ENCODE results near the gene SLC35F3. TPM values are rescaled to one million over a fixed set of nuclear protein-coding genes. Genes with fewer than 3 reads are reported as not detected.

The SLC35F3 gene
- polyA plus RNA-seq, 1 of the 3 experiments (the other 2 are of a cell fraction), result 0.87 TPM

DNA sequence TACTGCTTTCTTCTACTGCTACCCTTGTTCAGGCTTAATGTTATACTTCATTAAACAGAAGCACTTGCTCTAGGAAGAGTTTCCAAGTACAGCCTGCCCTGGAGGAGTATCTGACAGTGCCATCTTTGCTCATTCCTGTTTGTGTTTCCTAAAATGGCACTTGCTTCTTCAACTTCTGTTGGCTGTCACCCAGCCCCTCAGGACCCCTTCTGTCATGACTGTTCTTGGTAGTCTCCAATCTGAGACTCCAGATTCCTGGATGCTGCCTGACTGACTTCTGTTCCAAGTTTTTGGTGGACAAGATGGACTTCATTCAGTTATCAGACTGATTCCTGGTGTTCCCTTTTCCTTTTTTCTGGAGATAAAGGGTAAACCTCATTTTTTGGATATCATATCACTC is 104.1 kb downstream of the SLC35F3 start:
- H3K36me3 ChIP-seq (replicated peaks in 1 of 2; ENCODE audit: control insufficient read depth in 1 of 2, insufficient read depth in 2 of 2, low read length in 1 of 2), result no peaks in the 10 kb centered on the region
- H2AFZ ChIP-seq (ENCODE audit: low read depth), result no peak overlapping the region
- no peak for TF ChIP-seq USF2 (IDR thresholded peaks at IDR 0.05; ENCODE audit: borderline replicate concordance, low read depth, low read length)
- TF ChIP-seq SMC3 (IDR thresholded peaks at IDR 0.05; ENCODE audit: low read depth, low read length), result no peak
- no peak for TF ChIP-seq FOSL2 (IDR thresholded peaks at IDR 0.05; ENCODE audit: borderline replicate concordance, low read depth)
- TF ChIP-seq MXI1 (IDR thresholded peaks at IDR 0.05; ENCODE audit: low read depth, low read length), result no peak
- TF ChIP-seq RCOR1 (IDR thresholded peaks at IDR 0.05; ENCODE audit: low read length), result no peak
- H3K9ac ChIP-seq, result no peak overlapping the region
- H3K27ac ChIP-seq (ENCODE audit: low read depth in 2 of 2, low read length in 1 of 2), result no peak overlapping the region
- POLR2A ChIA-PET, result no interaction called here
- no peaks in the 10 kb centered on the region; a peak in 1 of 4 replicates for H3K4me1 ChIP-seq (ENCODE audit: control insufficient read depth in 1 of 2, insufficient read depth in 2 of 2, low read depth in 1 of 2, low read length in 1 of 2)
- no peaks in the 10 kb centered on the region for H4K20me1 ChIP-seq (ENCODE audit: insufficient read depth)
- CTCF ChIA-PET, result no interaction called here
- no peak overlapping the region for H3K4me3 ChIP-seq (ENCODE audit: low read depth in 2 of 2, low read length in 1 of 2)
- H3K9me2 ChIP-seq, result no peaks in the 10 kb centered on the region
- no peak for DNase-seq
- no peaks in the 10 kb centered on the region for H3K9me3 ChIP-seq
- no peaks in the 10 kb centered on the region for H3K27me3 ChIP-seq (ENCODE audit: insufficient read depth)
- no peaks in the 10 kb centered on the region for H3K79me2 ChIP-seq (ENCODE audit: insufficient read depth)
- no peak overlapping the region for H3K4me2 ChIP-seq
- no peaks in the 10 kb centered on the region for H3F3A ChIP-seq (replicated peaks; ENCODE audit: insufficient read depth)

DNA sequence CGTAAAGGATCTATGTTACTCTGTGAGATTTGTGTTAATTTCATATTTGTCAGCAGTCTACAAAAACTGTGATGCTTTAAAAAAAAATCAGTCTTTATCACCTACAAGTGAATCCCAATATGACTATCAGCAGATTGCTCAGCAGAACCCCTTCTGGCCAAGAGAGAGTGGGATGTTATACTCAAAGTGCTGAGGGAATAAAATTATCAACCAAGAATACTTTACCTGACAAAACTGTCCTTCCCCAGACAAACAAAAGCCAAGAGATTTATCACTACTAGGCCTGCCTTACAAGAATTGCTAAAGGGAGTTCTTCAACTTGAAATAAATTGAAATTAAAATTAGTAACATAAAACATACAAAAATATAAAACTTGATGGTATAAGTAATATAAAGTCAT is 105.2 kb downstream of the SLC35F3 start:
- H3K4me1 ChIP-seq (ENCODE audit: control insufficient read depth in 1 of 2, insufficient read depth in 2 of 2, low read depth in 1 of 2, low read length in 1 of 2), result no peaks in the 10 kb centered on the region; a peak in 1 of 4 replicates
- no peak overlapping the region for H3K27ac ChIP-seq (ENCODE audit: low read depth in 2 of 2, low read length in 1 of 2)
- H3K4me3 ChIP-seq (ENCODE audit: low read depth in 2 of 2, low read length in 1 of 2), result no peak overlapping the region
- H3K9me2 ChIP-seq, result no peaks in the 10 kb centered on the region
- no peaks in the 10 kb centered on the region for H3F3A ChIP-seq (replicated peaks; ENCODE audit: insufficient read depth)
- H2AFZ ChIP-seq (ENCODE audit: low read depth), result no peak overlapping the region
- H3K9ac ChIP-seq, result no peak overlapping the region
- no peak for DNase-seq
- WGBS (ENCODE audit: low lambda C conversion rate), result 14% methylated on average over 1 of the region's 1 CpG
- H3K27me3 ChIP-seq (ENCODE audit: insufficient read depth), result no peaks in the 10 kb centered on the region
- no peaks in the 10 kb centered on the region for H4K20me1 ChIP-seq (ENCODE audit: insufficient read depth)
- no peaks in the 10 kb centered on the region for H3K36me3 ChIP-seq (replicated peaks in 1 of 2; ENCODE audit: control insufficient read depth in 1 of 2, insufficient read depth in 2 of 2, low read length in 1 of 2)
- H3K79me2 ChIP-seq (ENCODE audit: insufficient read depth), result no peaks in the 10 kb centered on the region
- TF ChIP-seq NRF1 (IDR thresholded peaks at IDR 0.05; ENCODE audit: low read depth, low read length), result no peak
- CTCF ChIA-PET, result no interaction called here
- POLR2A ChIA-PET, result no interaction called here
- H3K4me2 ChIP-seq, result no peak overlapping the region
- H3K9me3 ChIP-seq, result no peaks in the 10 kb centered on the region

DNA sequence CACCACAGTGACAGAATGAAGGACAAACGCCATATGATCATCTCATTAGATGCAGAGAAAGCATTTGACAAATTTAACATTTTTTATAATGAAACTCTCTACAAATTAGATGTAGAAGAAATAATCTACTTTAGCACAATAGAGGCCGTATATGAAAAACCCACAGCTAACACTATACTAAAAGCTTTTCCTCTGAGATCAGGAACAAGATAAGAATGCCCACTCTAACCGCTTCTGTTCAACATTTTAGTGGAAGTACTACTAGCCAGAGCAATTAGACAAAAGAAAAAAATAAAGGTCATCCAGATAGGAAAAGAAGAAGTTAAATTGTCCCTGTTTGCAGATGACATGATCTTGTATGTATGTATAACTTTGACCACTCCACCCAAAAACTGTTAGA is 109.7 kb downstream of the SLC35F3 start:
- no peak overlapping the region for H3K27ac ChIP-seq (ENCODE audit: low read depth in 2 of 2, low read length in 1 of 2)
- no peaks in the 10 kb centered on the region for H3K4me1 ChIP-seq (ENCODE audit: control insufficient read depth in 1 of 2, insufficient read depth in 2 of 2, low read depth in 1 of 2, low read length in 1 of 2)
- ChIA-PET POLR2A (no interaction called here), CTCF (no interaction called here)
- H3K4me2 ChIP-seq, result no peak overlapping the region
- no peak overlapping the region for H3K9ac ChIP-seq
- no peak overlapping the region for H3K4me3 ChIP-seq (ENCODE audit: low read depth in 2 of 2, low read length in 1 of 2)
- no peak overlapping the region for H2AFZ ChIP-seq (ENCODE audit: low read depth)
- no peaks in the 10 kb centered on the region for H3K79me2 ChIP-seq (ENCODE audit: insufficient read depth)
- 27% methylated on average over 3 of the region's 3 CpGs for WGBS (ENCODE audit: low lambda C conversion rate)
- H3K9me3 ChIP-seq, result no peaks in the 10 kb centered on the region
- no peak for DNase-seq
- H4K20me1 ChIP-seq (ENCODE audit: insufficient read depth), result no peaks in the 10 kb centered on the region
- no peaks in the 10 kb centered on the region for H3K9me2 ChIP-seq
- H3F3A ChIP-seq (replicated peaks; ENCODE audit: insufficient read depth), result no peaks in the 10 kb centered on the region
- no peaks in the 10 kb centered on the region for H3K36me3 ChIP-seq (replicated peaks in 1 of 2; ENCODE audit: control insufficient read depth in 1 of 2, insufficient read depth in 2 of 2, low read length in 1 of 2)
- H3K27me3 ChIP-seq (ENCODE audit: insufficient read depth), result no peaks in the 10 kb centered on the region
- TF ChIP-seq EZH2phosphoT487 (IDR thresholded peaks at IDR 0.05; ENCODE audit: borderline replicate concordance, low read depth), result no peak
- TF ChIP-seq MXI1 (IDR thresholded peaks at IDR 0.05; ENCODE audit: low read depth, low read length), result no peak
- TF ChIP-seq RCOR1 (IDR thresholded peaks at IDR 0.05; ENCODE audit: low read length), result no peak
- TF ChIP-seq TAF1 (IDR thresholded peaks at IDR 0.05; ENCODE audit: borderline replicate concordance, low read depth, low read length), result no peak
- TF ChIP-seq SMC3 (IDR thresholded peaks at IDR 0.05; ENCODE audit: low read depth, low read length), result no peak
- TF ChIP-seq YY1 (IDR thresholded peaks at IDR 0.05; ENCODE audit: low read depth), result no peak
- TF ChIP-seq TCF12 (IDR thresholded peaks at IDR 0.05), result no peak
- no peak for TF ChIP-seq MAX (IDR thresholded peaks at IDR 0.05; ENCODE audit: low read depth)
- TF ChIP-seq, protein P1, sequence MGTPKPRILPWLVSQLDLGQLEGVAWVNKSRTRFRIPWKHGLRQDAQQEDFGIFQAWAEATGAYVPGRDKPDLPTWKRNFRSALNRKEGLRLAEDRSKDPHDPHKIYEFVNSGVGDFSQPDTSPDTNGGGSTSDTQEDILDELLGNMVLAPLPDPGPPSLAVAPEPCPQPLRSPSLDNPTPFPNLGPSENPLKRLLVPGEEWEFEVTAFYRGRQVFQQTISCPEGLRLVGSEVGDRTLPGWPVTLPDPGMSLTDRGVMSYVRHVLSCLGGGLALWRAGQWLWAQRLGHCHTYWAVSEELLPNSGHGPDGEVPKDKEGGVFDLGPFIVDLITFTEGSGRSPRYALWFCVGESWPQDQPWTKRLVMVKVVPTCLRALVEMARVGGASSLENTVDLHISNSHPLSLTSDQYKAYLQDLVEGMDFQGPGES (IDR thresholded peaks at IDR 0.05; ENCODE audit: low read depth, low read length), result no peak
- TF ChIP-seq TEAD4 (IDR thresholded peaks at IDR 0.05; ENCODE audit: borderline replicate concordance, insufficient read depth), result no peak
- no peak for TF ChIP-seq ELF1 (IDR thresholded peaks at IDR 0.05)
- TF ChIP-seq, protein P2, sequence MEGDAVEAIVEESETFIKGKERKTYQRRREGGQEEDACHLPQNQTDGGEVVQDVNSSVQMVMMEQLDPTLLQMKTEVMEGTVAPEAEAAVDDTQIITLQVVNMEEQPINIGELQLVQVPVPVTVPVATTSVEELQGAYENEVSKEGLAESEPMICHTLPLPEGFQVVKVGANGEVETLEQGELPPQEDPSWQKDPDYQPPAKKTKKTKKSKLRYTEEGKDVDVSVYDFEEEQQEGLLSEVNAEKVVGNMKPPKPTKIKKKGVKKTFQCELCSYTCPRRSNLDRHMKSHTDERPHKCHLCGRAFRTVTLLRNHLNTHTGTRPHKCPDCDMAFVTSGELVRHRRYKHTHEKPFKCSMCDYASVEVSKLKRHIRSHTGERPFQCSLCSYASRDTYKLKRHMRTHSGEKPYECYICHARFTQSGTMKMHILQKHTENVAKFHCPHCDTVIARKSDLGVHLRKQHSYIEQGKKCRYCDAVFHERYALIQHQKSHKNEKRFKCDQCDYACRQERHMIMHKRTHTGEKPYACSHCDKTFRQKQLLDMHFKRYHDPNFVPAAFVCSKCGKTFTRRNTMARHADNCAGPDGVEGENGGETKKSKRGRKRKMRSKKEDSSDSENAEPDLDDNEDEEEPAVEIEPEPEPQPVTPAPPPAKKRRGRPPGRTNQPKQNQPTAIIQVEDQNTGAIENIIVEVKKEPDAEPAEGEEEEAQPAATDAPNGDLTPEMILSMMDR (IDR thresholded peaks at IDR 0.05), result no peak
- no peak for TF ChIP-seq RAD21 (IDR thresholded peaks at IDR 0.05; ENCODE audit: low read length)
- TF ChIP-seq, protein P3, sequence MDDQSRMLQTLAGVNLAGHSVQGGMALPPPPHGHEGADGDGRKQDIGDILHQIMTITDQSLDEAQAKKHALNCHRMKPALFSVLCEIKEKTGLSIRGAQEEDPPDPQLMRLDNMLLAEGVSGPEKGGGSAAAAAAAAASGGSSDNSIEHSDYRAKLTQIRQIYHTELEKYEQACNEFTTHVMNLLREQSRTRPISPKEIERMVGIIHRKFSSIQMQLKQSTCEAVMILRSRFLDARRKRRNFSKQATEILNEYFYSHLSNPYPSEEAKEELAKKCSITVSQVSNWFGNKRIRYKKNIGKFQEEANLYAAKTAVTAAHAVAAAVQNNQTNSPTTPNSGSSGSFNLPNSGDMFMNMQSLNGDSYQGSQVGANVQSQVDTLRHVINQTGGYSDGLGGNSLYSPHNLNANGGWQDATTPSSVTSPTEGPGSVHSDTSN (IDR thresholded peaks at IDR 0.05), result no peak

All from SK-N-SH (cell line).